Tibial nerve (tissue), 4 donors: ENCODE measurements around the gene ECHDC3. TPM values are rescaled to one million over a fixed set of nuclear protein-coding genes. Genes with fewer than 3 reads are reported as not detected.

Experiments
- DNase-seq, 2 donors: peaks; one replicate each; pipeline ENCODE4 v3.0.0-alpha.2; 2019; ENCODE audit warnings: low spot score in 2 of 2
- H3K27ac ChIP-seq, 4 donors: fragments of 200-600 bp; sonication (generic) in 3 of 4; one replicate each; pipeline ENCODE4 v1.5.1; 2017 to 2019; ENCODE audit warnings: mild to moderate bottlenecking in 1 of 4
- H3K27me3 ChIP-seq, 2 donors: fragments of 200-600 bp; sonication (generic) in 1 of 2; one replicate each; pipeline versions ENCODE4 v1.5.1 to v1.6.0; 2017 to 2019
- H3K36me3 ChIP-seq, 3 donors: fragments of 200-600 bp; sonication (generic); one replicate each; pipeline ENCODE4 v1.5.1; 2018 to 2019
- H3K4me1 ChIP-seq, 4 donors: fragments of 200-600 bp; sonication (generic) in 3 of 4; one replicate each; pipeline ENCODE4 v1.5.1; 2017 to 2019
- H3K4me3 ChIP-seq, 4 donors: fragments of 200-600 bp; sonication (generic) in 3 of 4; one replicate each; pipeline ENCODE4 v1.5.1; 2017 to 2019; ENCODE audit warnings: mild to moderate bottlenecking in 1 of 4, moderate library complexity in 1 of 4
- H3K9me3 ChIP-seq, 4 donors: fragments of 200-600 bp; sonication (generic) in 3 of 4; one replicate each; pipeline ENCODE4 v1.5.1; 2017 to 2019
- EP300 ChIP-seq, 2 donors: sonication (generic); formaldehyde crosslinking; IDR thresholded peaks; one replicate each; pipeline ENCODE4 v1.6.1; 2017; ENCODE audit warnings: antibody characterized with exemption in 2 of 2, mild to moderate bottlenecking in 1 of 2
- POLR2A ChIP-seq, 2 donors: fragments of 450-650 bp; IDR thresholded peaks; one replicate each; pipeline ENCODE4 v1.6.1; 2017; ENCODE audit warnings: antibody characterized with exemption in 2 of 2, mild to moderate bottlenecking in 2 of 2, moderate library complexity in 2 of 2
- WGBS, 2 donors: methylation state at CpG; one replicate each; pipeline ENCODE4 v1.1.5; 2018; 5-methylcytosine and 5-hydroxymethylcytosine counted together
- total RNA-seq, 4 donors: library from RNA; depleted of rRNA; stranded (reverse); fragments of >200 nt; gene quantifications; one replicate each; pipeline ENCODE4 v1.1.0, GENCODE V29; 2016
- TF ChIP-seq, protein P1 (sequence below), 5 experiments: fragments of 200-600 bp in 3 of 5; fragments of 450-650 bp in 2 of 5; sonication (generic) in 3 of 5; IDR thresholded peaks; one replicate each; pipeline ENCODE4 v1.5.1; 2016 to 2019; ENCODE audit warnings: antibody characterized with exemption in 5 of 5, mild to moderate bottlenecking in 3 of 5, moderate library complexity in 2 of 5

Gene ECHDC3, protein sequence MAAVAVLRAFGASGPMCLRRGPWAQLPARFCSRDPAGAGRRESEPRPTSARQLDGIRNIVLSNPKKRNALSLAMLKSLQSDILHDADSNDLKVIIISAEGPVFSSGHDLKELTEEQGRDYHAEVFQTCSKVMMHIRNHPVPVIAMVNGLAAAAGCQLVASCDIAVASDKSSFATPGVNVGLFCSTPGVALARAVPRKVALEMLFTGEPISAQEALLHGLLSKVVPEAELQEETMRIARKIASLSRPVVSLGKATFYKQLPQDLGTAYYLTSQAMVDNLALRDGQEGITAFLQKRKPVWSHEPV
- 10 to 100 TPM; 48.6 to 91.3 (median 66.9) TPM for total RNA-seq

DNA sequence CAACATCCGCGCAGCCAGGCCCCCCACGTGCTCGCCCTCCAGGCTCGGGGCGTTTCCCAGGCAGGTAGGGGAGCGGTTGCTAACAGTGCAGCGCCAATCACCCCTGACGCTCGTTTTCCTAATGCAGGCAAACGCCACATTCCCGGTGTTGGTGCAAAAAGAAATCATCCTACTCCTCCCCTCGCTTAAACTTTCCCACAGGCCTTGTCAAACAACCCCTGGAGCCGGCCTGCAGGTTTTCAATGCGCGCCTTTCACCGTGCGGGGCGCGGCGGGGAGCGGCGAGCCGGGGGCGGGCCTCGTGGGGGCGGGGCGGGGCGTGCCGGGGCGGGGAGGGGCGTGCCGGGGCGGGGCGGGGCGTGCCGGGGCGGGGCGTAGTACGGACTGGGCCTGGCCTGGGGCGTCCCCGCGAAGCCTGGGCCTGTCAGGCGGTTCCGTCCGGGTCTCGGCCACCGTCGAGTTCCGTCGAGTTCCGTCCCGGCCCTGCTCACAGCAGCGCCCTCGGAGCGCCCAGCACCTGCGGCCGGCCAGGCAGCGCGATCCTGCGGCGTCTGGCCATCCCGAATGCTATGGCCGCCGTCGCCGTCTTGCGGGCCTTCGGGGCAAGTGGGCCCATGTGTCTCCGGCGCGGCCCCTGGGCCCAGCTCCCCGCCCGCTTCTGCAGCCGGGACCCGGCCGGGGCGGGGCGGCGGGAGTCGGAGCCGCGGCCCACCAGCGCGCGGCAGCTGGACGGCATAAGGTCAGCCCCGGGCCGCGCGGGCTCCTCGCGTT lies at the start of gene ECHDC3:
ECHDC3 (plus strand) TSS at position 374 of the 770 bp plus-strand sequence; CDS start at position 569, 195 bp downstream.
- peak within 1 kb of the TSS; percentile 37 to 87 (median 62) for H3K27ac ChIP-seq
- no peaks in the 10 kb centered on the region for H3K9me3 ChIP-seq
- WGBS, 2 donors: 4 to 7% methylated on average over 24 to 36 of the region's 93 CpGs
- peaks cover 0 to 5% (median 0%) of the 10 kb centered on the region in 3 donors for H3K36me3 ChIP-seq
- peaks cover 0 to 23% (median 3%) of the 10 kb centered on the region in 4 donors for H3K4me1 ChIP-seq
- H3K4me3 ChIP-seq: peak within 1 kb of the TSS; percentile 61 to 90 (median 76)
- TF ChIP-seq, protein P1, sequence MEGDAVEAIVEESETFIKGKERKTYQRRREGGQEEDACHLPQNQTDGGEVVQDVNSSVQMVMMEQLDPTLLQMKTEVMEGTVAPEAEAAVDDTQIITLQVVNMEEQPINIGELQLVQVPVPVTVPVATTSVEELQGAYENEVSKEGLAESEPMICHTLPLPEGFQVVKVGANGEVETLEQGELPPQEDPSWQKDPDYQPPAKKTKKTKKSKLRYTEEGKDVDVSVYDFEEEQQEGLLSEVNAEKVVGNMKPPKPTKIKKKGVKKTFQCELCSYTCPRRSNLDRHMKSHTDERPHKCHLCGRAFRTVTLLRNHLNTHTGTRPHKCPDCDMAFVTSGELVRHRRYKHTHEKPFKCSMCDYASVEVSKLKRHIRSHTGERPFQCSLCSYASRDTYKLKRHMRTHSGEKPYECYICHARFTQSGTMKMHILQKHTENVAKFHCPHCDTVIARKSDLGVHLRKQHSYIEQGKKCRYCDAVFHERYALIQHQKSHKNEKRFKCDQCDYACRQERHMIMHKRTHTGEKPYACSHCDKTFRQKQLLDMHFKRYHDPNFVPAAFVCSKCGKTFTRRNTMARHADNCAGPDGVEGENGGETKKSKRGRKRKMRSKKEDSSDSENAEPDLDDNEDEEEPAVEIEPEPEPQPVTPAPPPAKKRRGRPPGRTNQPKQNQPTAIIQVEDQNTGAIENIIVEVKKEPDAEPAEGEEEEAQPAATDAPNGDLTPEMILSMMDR (IDR thresholded peaks at IDR 0.05): peak in 1 of 5 experiments; percentile 10
- TF ChIP-seq EP300 (IDR thresholded peaks at IDR 0.05) (peak in 1 of 2 donors; percentile 60), POLR2A (IDR thresholded peaks at IDR 0.05) (peak in 1 of 2 donors; percentile 42)
- H3K27me3 ChIP-seq: peaks cover 0 to 4% of the 10 kb centered on the region in 2 donors
- no peak for DNase-seq

DNA sequence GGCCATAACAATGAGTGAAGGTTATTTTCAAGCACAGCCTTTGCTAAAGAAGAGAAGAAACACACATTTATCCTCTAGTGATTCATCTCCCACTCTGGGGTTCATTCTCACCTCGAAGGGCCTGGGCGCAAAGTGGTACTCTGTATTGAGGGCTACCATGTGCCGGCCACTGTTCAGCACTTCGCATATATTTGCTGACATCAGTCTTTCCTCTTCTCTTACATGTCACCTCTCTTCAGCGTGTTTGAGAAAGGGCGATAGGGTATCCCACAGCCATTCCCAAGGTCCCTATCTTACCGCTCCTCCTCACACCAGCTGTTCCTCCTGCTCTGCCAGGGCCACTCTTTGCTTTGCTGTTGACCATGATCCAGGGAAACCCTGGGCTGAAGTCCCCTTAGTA lies 48.8 kb upstream of the ECHDC3 start:
- no peaks in the 10 kb centered on the region for H3K4me1 ChIP-seq
- no peak overlapping the region for H3K27ac ChIP-seq
- H3K27me3 ChIP-seq: no peaks in the 10 kb centered on the region
- no peaks in the 10 kb centered on the region for H3K36me3 ChIP-seq
- TF ChIP-seq, protein P1 (IDR thresholded peaks at IDR 0.05): no peak
- TF ChIP-seq EP300 (IDR thresholded peaks at IDR 0.05) (no peak), POLR2A (IDR thresholded peaks at IDR 0.05) (no peak)
- no peak overlapping the region for H3K4me3 ChIP-seq
- no peaks in the 10 kb centered on the region for H3K9me3 ChIP-seq
- no peak for DNase-seq
- WGBS, 2 donors: 94 to 95% methylated on average over 7 of the region's 7 CpGs

DNA sequence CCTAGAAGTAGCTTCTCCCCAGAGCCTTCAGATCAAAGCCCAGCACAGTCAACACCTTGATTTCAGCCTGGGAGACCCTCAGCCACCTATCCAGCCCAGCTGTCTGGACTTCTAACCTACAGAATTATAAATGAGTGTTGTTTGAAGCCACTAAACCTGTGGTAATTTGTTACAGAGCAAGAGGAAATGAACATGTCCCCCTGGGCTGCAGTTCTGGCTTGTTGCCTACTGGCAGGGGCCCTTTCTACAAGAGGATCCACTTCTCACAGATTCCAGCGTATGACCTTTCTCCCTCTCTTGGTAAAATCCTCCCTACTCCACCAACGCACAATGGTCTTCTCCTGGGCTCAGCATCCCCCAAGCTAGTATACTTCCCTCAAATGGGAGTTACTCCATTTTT lies 46.4 kb upstream of the ECHDC3 start:
- TF ChIP-seq POLR2A (IDR thresholded peaks at IDR 0.05) (no peak), EP300 (IDR thresholded peaks at IDR 0.05) (no peak)
- TF ChIP-seq, protein P1 (IDR thresholded peaks at IDR 0.05): no peak
- Histone ChIP-seq H3K27me3 (no peaks in the 10 kb centered on the region), H3K4me3 (no peak overlapping the region), H3K9me3 (no peaks in the 10 kb centered on the region), H3K27ac (no peak overlapping the region), H3K4me1 (no peaks in the 10 kb centered on the region), H3K36me3 (no peaks in the 10 kb centered on the region)
- DNase-seq: no peak
- WGBS, 2 donors: 75 to 83% methylated on average over 2 of the region's 2 CpGs

DNA sequence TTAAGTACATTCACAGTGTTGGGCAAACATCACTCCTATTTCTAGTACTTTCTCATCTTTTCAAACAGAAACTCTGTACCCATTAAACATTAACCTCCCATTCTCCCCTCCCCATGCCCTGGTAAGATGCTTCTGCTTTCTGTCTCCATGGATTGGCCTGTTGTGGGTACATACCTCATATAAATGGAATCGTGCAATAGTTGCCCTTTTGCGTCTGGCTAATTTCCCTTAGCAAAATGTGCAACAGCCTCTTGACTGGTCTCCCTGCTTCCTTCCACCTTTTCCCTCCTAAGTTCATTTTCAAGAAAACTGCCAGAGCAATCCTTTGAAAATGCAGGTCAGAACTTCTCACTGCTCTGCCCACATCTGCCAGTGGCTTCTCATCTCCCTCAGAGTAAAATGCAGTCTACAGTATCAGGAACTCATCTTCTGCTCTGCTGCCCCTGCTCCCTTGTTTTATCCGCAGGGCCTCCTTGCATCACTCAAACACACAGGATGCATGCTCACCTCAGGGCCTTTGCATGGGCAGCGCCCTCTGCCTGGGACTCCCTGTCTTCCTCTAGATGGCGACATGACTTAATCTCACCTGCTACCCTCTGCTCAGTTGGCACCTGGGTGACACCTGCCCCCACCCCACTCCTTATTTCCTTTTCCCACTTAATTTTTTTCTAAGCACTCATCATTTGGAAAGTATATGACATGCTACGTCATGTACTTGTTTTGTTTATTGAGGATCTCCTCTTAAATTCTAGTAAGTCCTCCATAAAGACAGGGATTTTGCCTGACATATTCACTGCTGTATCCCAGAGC lies 44.3 kb upstream of the ECHDC3 start:
- Histone ChIP-seq H3K9me3 (no peaks in the 10 kb centered on the region), H3K4me3 (no peak overlapping the region), H3K27ac (no peak overlapping the region), H3K27me3 (no peaks in the 10 kb centered on the region), H3K4me1 (no peaks in the 10 kb centered on the region), H3K36me3 (no peaks in the 10 kb centered on the region)
- no peak for DNase-seq
- WGBS, 2 donors: 81 to 92% methylated on average over 6 of the region's 6 CpGs
- TF ChIP-seq EP300 (IDR thresholded peaks at IDR 0.05): no peak
- TF ChIP-seq, protein P1 (IDR thresholded peaks at IDR 0.05): no peak
- TF ChIP-seq POLR2A (IDR thresholded peaks at IDR 0.05): no peak
